ENCODE measurements around the gene ANKZF1.
"Not testable (repeated sequence)": the region's sequence is repeated elsewhere in the genome, so short reads cannot be mapped to it uniquely, and the experiment has no call there.

ANKZF1 gene

GRCh38 chr2:219253753-219254589 is 24.4 kb downstream of the ANKZF1 start, which contains the start of gene TUBA4A:
Gene TUBA4A, minus strand, starts transcription at chr2:219253918. Its CDS starts 60 bp downstream, at chr2:219253858.
- Histone ChIP-seq H3K9me3 (ENCODE audit: control insufficient read depth in 1 of 2, low read length in 2 of 2) (no peaks in the 10 kb centered on the region), H3K4me3 (ENCODE audit: low read depth in 1 of 2, low read length in 2 of 2) (peak within 1 kb of the TSS; percentile 82 to 87), H3K36me3 (ENCODE audit: control insufficient read depth in 1 of 2, insufficient read depth in 2 of 2, low read length in 2 of 2) (peaks cover 7 to 15% of the 10 kb centered on the region in 2 donors), H3K27me3 (ENCODE audit: control insufficient read depth in 1 of 2, insufficient read depth in 2 of 2, low read length in 2 of 2) (peaks cover 0 to 3% of the 10 kb centered on the region in 2 donors), H3K9ac (ENCODE audit: low read depth in 1 of 2, low read length in 2 of 2) (peak within 1 kb of the TSS; percentile 74 to 89), H3K4me1 (ENCODE audit: control insufficient read depth in 1 of 2, insufficient read depth in 2 of 2, low read length in 2 of 2) (peaks cover 38 to 48% of the 10 kb centered on the region in 2 donors), H3K27ac (ENCODE audit: low read depth, low read length) (peak within 1 kb of the TSS; percentile 70)

GRCh38 chr2:219254590-219255201 is 25.1 kb downstream of the ANKZF1 start:
- peaks cover 31 to 41% of the 10 kb centered on the region in 2 donors for H3K4me1 ChIP-seq (ENCODE audit: control insufficient read depth in 1 of 2, insufficient read depth in 2 of 2, low read length in 2 of 2)

GRCh38 chr2:219258942-219259341 is 29.3 kb downstream of the ANKZF1 start:
- not testable (repeated sequence) for H3K36me3 ChIP-seq (ENCODE audit: control insufficient read depth in 1 of 2, insufficient read depth in 2 of 2, low read length in 2 of 2); H3K4me1 ChIP-seq (ENCODE audit: control insufficient read depth in 1 of 2, insufficient read depth in 2 of 2, low read length in 2 of 2); H3K27ac ChIP-seq (ENCODE audit: low read depth, low read length); H3K9ac ChIP-seq (ENCODE audit: low read depth in 1 of 2, low read length in 2 of 2); H3K27me3 ChIP-seq (ENCODE audit: control insufficient read depth in 1 of 2, insufficient read depth in 2 of 2, low read length in 2 of 2); H3K9me3 ChIP-seq (ENCODE audit: control insufficient read depth in 1 of 2, low read length in 2 of 2); H3K4me3 ChIP-seq (ENCODE audit: low read depth in 1 of 2, low read length in 2 of 2)

More at GRCh38 chr2:219254590-219255201, 25.1 kb downstream of the ANKZF1 start:
- Histone ChIP-seq H3K36me3 (ENCODE audit: control insufficient read depth in 1 of 2, insufficient read depth in 2 of 2, low read length in 2 of 2) (peaks cover 7 to 15% of the 10 kb centered on the region in 2 donors), H3K27me3 (ENCODE audit: control insufficient read depth in 1 of 2, insufficient read depth in 2 of 2, low read length in 2 of 2) (peaks cover 0 to 3% of the 10 kb centered on the region in 2 donors), H3K9ac (ENCODE audit: low read depth in 1 of 2, low read length in 2 of 2) (peak overlapping the region; percentile 74 to 89), H3K27ac (ENCODE audit: low read depth, low read length) (peak overlapping the region; percentile 67), H3K4me3 (ENCODE audit: low read depth in 1 of 2, low read length in 2 of 2) (peak overlapping the region; percentile 82 to 87), H3K9me3 (ENCODE audit: control insufficient read depth in 1 of 2, low read length in 2 of 2) (no peaks in the 10 kb centered on the region)

DNA sequence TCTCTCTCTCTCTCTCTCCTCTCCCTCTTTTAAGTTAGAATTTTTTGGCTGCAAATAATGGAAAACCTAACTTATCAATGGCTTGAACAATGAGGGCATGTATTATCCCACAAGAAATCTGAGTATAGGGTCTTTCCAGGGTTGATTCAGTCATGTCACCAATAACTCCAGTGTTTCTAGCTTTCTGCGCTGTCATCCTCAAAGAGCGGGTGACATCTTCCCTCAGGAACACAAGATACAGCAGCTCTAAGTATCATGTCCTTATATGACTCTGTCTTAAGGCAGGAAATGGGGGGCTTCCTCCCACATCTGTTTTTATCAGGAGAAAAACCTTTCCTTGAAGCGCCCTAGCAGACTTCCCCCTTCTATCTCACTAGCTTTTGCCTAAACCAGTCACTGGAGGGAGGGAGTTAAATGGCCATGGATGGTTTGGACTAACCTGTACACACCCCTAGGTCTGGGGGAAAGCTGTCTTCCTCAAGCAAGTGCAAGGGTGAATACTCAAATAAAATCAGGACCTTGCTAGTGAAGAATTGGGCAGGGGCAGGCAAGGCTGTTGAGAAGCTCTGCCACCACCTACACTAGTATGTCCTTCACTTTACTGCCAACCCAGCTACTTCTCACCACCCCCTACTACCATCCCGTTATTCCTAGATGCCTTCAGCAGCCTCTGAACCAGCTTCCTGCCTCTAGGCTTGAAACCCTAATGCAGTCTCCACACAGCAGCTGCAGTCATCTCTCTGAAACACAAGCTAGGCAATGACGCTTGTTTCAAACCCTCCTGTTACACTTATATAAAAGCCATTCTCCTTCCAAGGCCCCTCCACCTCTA is 31.6 kb downstream of the ANKZF1 start:
- Histone ChIP-seq H3K4me1 (ENCODE audit: control insufficient read depth in 1 of 2, insufficient read depth in 2 of 2, low read length in 2 of 2) (no peaks in the 10 kb centered on the region), H3K9me3 (ENCODE audit: control insufficient read depth in 1 of 2, low read length in 2 of 2) (no peaks in the 10 kb centered on the region), H3K4me3 (ENCODE audit: low read depth in 1 of 2, low read length in 2 of 2) (no peak overlapping the region), H3K27me3 (ENCODE audit: control insufficient read depth in 1 of 2, insufficient read depth in 2 of 2, low read length in 2 of 2) (no peaks in the 10 kb centered on the region), H3K9ac (ENCODE audit: low read depth in 1 of 2, low read length in 2 of 2) (no peak overlapping the region), H3K36me3 (ENCODE audit: control insufficient read depth in 1 of 2, insufficient read depth in 2 of 2, low read length in 2 of 2) (no peaks in the 10 kb centered on the region), H3K27ac (ENCODE audit: low read depth, low read length) (no peak overlapping the region)

DNA sequence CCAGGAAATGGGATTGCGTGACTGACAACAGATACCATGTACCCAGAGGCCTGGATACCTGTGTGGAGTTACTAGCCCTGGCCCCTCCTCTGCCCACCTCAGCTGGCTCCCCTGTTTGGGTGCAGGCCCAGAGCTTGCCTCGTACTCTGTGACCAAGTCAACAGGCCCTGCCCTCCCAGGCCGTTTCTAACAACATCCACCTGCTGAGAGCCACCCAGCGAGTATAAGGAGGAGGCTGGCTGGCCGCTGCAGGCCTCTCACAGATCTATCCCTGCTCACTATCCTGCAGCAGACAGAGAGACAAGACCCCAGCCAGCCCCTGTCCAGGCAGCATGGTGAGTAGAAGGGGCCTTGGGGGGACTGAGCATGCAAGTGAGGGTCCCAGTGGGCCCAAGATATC is 36.6 kb downstream of the ANKZF1 start:
- Histone ChIP-seq H3K4me3 (ENCODE audit: low read depth in 1 of 2, low read length in 2 of 2) (no peak overlapping the region), H3K36me3 (ENCODE audit: control insufficient read depth in 1 of 2, insufficient read depth in 2 of 2, low read length in 2 of 2) (no peaks in the 10 kb centered on the region), H3K9ac (ENCODE audit: low read depth in 1 of 2, low read length in 2 of 2) (no peak overlapping the region), H3K27ac (ENCODE audit: low read depth, low read length) (no peak overlapping the region), H3K9me3 (ENCODE audit: control insufficient read depth in 1 of 2, low read length in 2 of 2) (no peaks in the 10 kb centered on the region), H3K4me1 (ENCODE audit: control insufficient read depth in 1 of 2, insufficient read depth in 2 of 2, low read length in 2 of 2) (peaks cover 12 to 14% of the 10 kb centered on the region in 2 donors), H3K27me3 (ENCODE audit: control insufficient read depth in 1 of 2, insufficient read depth in 2 of 2, low read length in 2 of 2) (no peaks in the 10 kb centered on the region)

DNA sequence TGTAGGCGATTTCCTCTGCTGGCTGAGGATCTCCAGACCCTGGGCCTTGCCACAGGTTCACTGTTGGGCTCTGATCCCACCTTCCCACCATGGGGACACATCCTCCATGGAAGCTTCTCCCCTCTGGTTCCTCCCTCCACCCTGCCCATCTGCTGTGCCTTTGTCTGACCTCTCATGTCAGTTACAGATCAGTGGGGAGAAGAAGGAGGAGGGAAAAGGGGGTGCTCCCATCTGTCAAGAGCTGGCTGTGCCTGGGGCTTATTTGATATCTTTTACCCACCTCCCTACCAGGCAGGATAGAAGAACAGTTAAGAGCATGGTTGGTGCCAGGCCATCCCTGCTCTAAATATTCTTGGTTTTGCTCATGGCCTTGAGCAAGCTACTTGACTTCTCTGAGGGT is 37.3 kb downstream of the ANKZF1 start:
- H3K9me3 ChIP-seq (ENCODE audit: control insufficient read depth in 1 of 2, low read length in 2 of 2): no peaks in the 10 kb centered on the region
- peaks cover 12 to 14% of the 10 kb centered on the region in 2 donors for H3K4me1 ChIP-seq (ENCODE audit: control insufficient read depth in 1 of 2, insufficient read depth in 2 of 2, low read length in 2 of 2)
- no peak overlapping the region for H3K4me3 ChIP-seq (ENCODE audit: low read depth in 1 of 2, low read length in 2 of 2)
- no peak overlapping the region for H3K9ac ChIP-seq (ENCODE audit: low read depth in 1 of 2, low read length in 2 of 2)
- H3K27ac ChIP-seq (ENCODE audit: low read depth, low read length): no peak overlapping the region
- H3K27me3 ChIP-seq (ENCODE audit: control insufficient read depth in 1 of 2, insufficient read depth in 2 of 2, low read length in 2 of 2): no peaks in the 10 kb centered on the region
- H3K36me3 ChIP-seq (ENCODE audit: control insufficient read depth in 1 of 2, insufficient read depth in 2 of 2, low read length in 2 of 2): no peaks in the 10 kb centered on the region

- H3K27me3 ChIP-seq (ENCODE audit: control insufficient read depth in 1 of 2, insufficient read depth in 2 of 2, low read length in 2 of 2): no peaks in the 10 kb centered on the region
- no peaks in the 10 kb centered on the region for H3K36me3 ChIP-seq (ENCODE audit: control insufficient read depth in 1 of 2, insufficient read depth in 2 of 2, low read length in 2 of 2)
- peaks cover 12 to 14% of the 10 kb centered on the region in 2 donors for H3K4me1 ChIP-seq (ENCODE audit: control insufficient read depth in 1 of 2, insufficient read depth in 2 of 2, low read length in 2 of 2)
- H3K9ac ChIP-seq (ENCODE audit: low read depth in 1 of 2, low read length in 2 of 2): no peak overlapping the region
- no peak overlapping the region for H3K4me3 ChIP-seq (ENCODE audit: low read depth in 1 of 2, low read length in 2 of 2)
- H3K9me3 ChIP-seq (ENCODE audit: control insufficient read depth in 1 of 2, low read length in 2 of 2): no peaks in the 10 kb centered on the region
- no peak overlapping the region for H3K27ac ChIP-seq (ENCODE audit: low read depth, low read length)
Observed at GRCh38 chr2:219268294-219268693, 38.7 kb downstream of the ANKZF1 start.

- Histone ChIP-seq H3K27me3 (ENCODE audit: control insufficient read depth in 1 of 2, insufficient read depth in 2 of 2, low read length in 2 of 2) (no peaks in the 10 kb centered on the region), H3K27ac (ENCODE audit: low read depth, low read length) (no peak overlapping the region), H3K4me3 (ENCODE audit: low read depth in 1 of 2, low read length in 2 of 2) (no peak overlapping the region), H3K9me3 (ENCODE audit: control insufficient read depth in 1 of 2, low read length in 2 of 2) (no peaks in the 10 kb centered on the region), H3K4me1 (ENCODE audit: control insufficient read depth in 1 of 2, insufficient read depth in 2 of 2, low read length in 2 of 2) (peaks cover 12 to 14% of the 10 kb centered on the region in 2 donors), H3K36me3 (ENCODE audit: control insufficient read depth in 1 of 2, insufficient read depth in 2 of 2, low read length in 2 of 2) (no peaks in the 10 kb centered on the region), H3K9ac (ENCODE audit: low read depth in 1 of 2, low read length in 2 of 2) (no peak overlapping the region)
Observed at GRCh38 chr2:219269362-219270054, 39.9 kb downstream of the ANKZF1 start.

- Histone ChIP-seq H3K27me3 (ENCODE audit: control insufficient read depth in 1 of 2, insufficient read depth in 2 of 2, low read length in 2 of 2) (no peaks in the 10 kb centered on the region), H3K9ac (ENCODE audit: low read depth in 1 of 2, low read length in 2 of 2) (no peak overlapping the region), H3K4me1 (ENCODE audit: control insufficient read depth in 1 of 2, insufficient read depth in 2 of 2, low read length in 2 of 2) (peaks cover 12 to 14% of the 10 kb centered on the region in 2 donors), H3K36me3 (ENCODE audit: control insufficient read depth in 1 of 2, insufficient read depth in 2 of 2, low read length in 2 of 2) (no peaks in the 10 kb centered on the region), H3K4me3 (ENCODE audit: low read depth in 1 of 2, low read length in 2 of 2) (no peak overlapping the region), H3K9me3 (ENCODE audit: control insufficient read depth in 1 of 2, low read length in 2 of 2) (no peaks in the 10 kb centered on the region), H3K27ac (ENCODE audit: low read depth, low read length) (no peak overlapping the region)
Observed at GRCh38 chr2:219270055-219270372, 40.4 kb downstream of the ANKZF1 start.

Measured in duodenal mucosa (tissue), 2 donors.